Measurements from ENCODE around the gene TRIP13.

TRIP13 gene

GRCh38 chr5:862367-863243 lies 30.1 kb upstream of the TRIP13 start:
- no peaks in the 10 kb centered on the region for H3K9me3 Mint-ChIP-seq
- H3K27ac Mint-ChIP-seq = no peak overlapping the region
- ATAC-seq (no peak), DNase-seq (ENCODE audit: low spot score in 2 of 2) (no peak)
- H3K36me3 Mint-ChIP-seq = peaks cover 59% of the 10 kb centered on the region
- no peak overlapping the region for H3K4me3 Mint-ChIP-seq
- H3K4me1 Mint-ChIP-seq = peaks cover 9% of the 10 kb centered on the region

GRCh38 chr5:863244-863805 lies 29.4 kb upstream of the TRIP13 start:
- no peaks in the 10 kb centered on the region for H3K9me3 Mint-ChIP-seq
- H3K27ac Mint-ChIP-seq = no peak overlapping the region
- DNase-seq (ENCODE audit: low spot score in 2 of 2) (no peak), ATAC-seq (no peak)
- H3K4me1 Mint-ChIP-seq = peaks cover 6% of the 10 kb centered on the region
- H3K4me3 Mint-ChIP-seq = no peak overlapping the region
- H3K36me3 Mint-ChIP-seq = peaks cover 64% of the 10 kb centered on the region

GRCh38 chr5:864492-865167 lies 28.1 kb upstream of the TRIP13 start:
- Mint-ChIP-seq H3K4me3 (no peak overlapping the region), H3K27ac (no peak overlapping the region), H3K9me3 (no peaks in the 10 kb centered on the region), H3K36me3 (peaks cover 75% of the 10 kb centered on the region), H3K4me1 (no peaks in the 10 kb centered on the region)
- DNase-seq (ENCODE audit: low spot score in 2 of 2) (no peak), ATAC-seq (no peak)

GRCh38 chr5:865168-865521 lies 27.5 kb upstream of the TRIP13 start:
- peaks cover 81% of the 10 kb centered on the region for H3K36me3 Mint-ChIP-seq
- H3K9me3 Mint-ChIP-seq = no peaks in the 10 kb centered on the region
- no peak for ATAC-seq
- H3K27ac Mint-ChIP-seq = no peak overlapping the region
- H3K4me1 Mint-ChIP-seq = no peaks in the 10 kb centered on the region
- DNase-seq (ENCODE audit: low spot score in 2 of 2) = no peak
- H3K4me3 Mint-ChIP-seq = no peak overlapping the region

- Mint-ChIP-seq H3K9me3 (no peaks in the 10 kb centered on the region), H3K4me3 (no peak overlapping the region), H3K36me3 (peaks cover 81% of the 10 kb centered on the region), H3K4me1 (no peaks in the 10 kb centered on the region), H3K27ac (no peak overlapping the region)
- DNase-seq (ENCODE audit: low spot score in 2 of 2) (no peak), ATAC-seq (no peak)
Observed at GRCh38 chr5:865771-866170, 26.9 kb upstream of the TRIP13 start.

- Mint-ChIP-seq H3K27ac (no peak overlapping the region), H3K4me3 (no peak overlapping the region), H3K36me3 (peaks cover 94% of the 10 kb centered on the region), H3K4me1 (no peaks in the 10 kb centered on the region), H3K9me3 (no peaks in the 10 kb centered on the region)
- DNase-seq (ENCODE audit: low spot score in 2 of 2) (no peak), ATAC-seq (no peak)
Observed at GRCh38 chr5:867300-867870, 25.3 kb upstream of the TRIP13 start.

- no peak for ATAC-seq
- H3K4me3 Mint-ChIP-seq = no peak overlapping the region
- H3K27ac Mint-ChIP-seq = no peak overlapping the region
- H3K4me1 Mint-ChIP-seq = no peaks in the 10 kb centered on the region
- DNase-seq (ENCODE audit: low spot score in 2 of 2) = no peak
- peaks cover 99% of the 10 kb centered on the region for H3K36me3 Mint-ChIP-seq
- no peaks in the 10 kb centered on the region for H3K9me3 Mint-ChIP-seq
Observed at GRCh38 chr5:868428-869135, 24.1 kb upstream of the TRIP13 start.

GRCh38 chr5:870956-871355 lies 21.7 kb upstream of the TRIP13 start:
- no peak for ATAC-seq
- Mint-ChIP-seq H3K9me3 (no peaks in the 10 kb centered on the region), H3K4me3 (no peak overlapping the region), H3K36me3 (peaks cover 99% of the 10 kb centered on the region), H3K27ac (no peak overlapping the region), H3K4me1 (peaks cover 6% of the 10 kb centered on the region)
- DNase-seq (ENCODE audit: low spot score in 2 of 2) = no peak

- Mint-ChIP-seq H3K36me3 (peaks cover 99% of the 10 kb centered on the region), H3K9me3 (no peaks in the 10 kb centered on the region), H3K4me1 (peaks cover 6% of the 10 kb centered on the region)
Observed at GRCh38 chr5:871596-872298, 20.9 kb upstream of the TRIP13 start.

GRCh38 chr5:872301-872700 lies 20.4 kb upstream of the TRIP13 start:
- ATAC-seq (no peak), DNase-seq (ENCODE audit: low spot score in 2 of 2) (no peak)
- H3K9me3 Mint-ChIP-seq = no peaks in the 10 kb centered on the region
- peaks cover 99% of the 10 kb centered on the region for H3K36me3 Mint-ChIP-seq
- H3K27ac Mint-ChIP-seq = no peak overlapping the region
- peaks cover 6% of the 10 kb centered on the region for H3K4me1 Mint-ChIP-seq
- H3K4me3 Mint-ChIP-seq = no peak overlapping the region

More at GRCh38 chr5:871596-872298, 20.9 kb upstream of the TRIP13 start:
- ATAC-seq = no peak
- H3K27ac Mint-ChIP-seq = no peak overlapping the region
- no peak for DNase-seq (ENCODE audit: low spot score in 2 of 2)
- H3K4me3 Mint-ChIP-seq = no peak overlapping the region

- peaks cover 99% of the 10 kb centered on the region for H3K36me3 Mint-ChIP-seq
- no peak overlapping the region for H3K27ac Mint-ChIP-seq
- ATAC-seq (no peak), DNase-seq (ENCODE audit: low spot score in 2 of 2) (no peak)
- H3K4me3 Mint-ChIP-seq = no peak overlapping the region
- H3K4me1 Mint-ChIP-seq = peaks cover 6% of the 10 kb centered on the region
- no peaks in the 10 kb centered on the region for H3K9me3 Mint-ChIP-seq
Observed at GRCh38 chr5:873328-873727, 19.4 kb upstream of the TRIP13 start.

- no peak for DNase-seq (ENCODE audit: low spot score in 2 of 2)
- no peaks in the 10 kb centered on the region for H3K9me3 Mint-ChIP-seq
- H3K27ac Mint-ChIP-seq = peak overlapping the region; percentile 44
- H3K4me1 Mint-ChIP-seq = peaks cover 6% of the 10 kb centered on the region
- H3K4me3 Mint-ChIP-seq = no peak overlapping the region
- peaks cover 80% of the 10 kb centered on the region for H3K36me3 Mint-ChIP-seq
- no peak for ATAC-seq
Observed at GRCh38 chr5:875931-876330, 16.8 kb upstream of the TRIP13 start.

GRCh38 chr5:876398-877365 lies 16.0 kb upstream of the TRIP13 start:
- Mint-ChIP-seq H3K9me3 (no peaks in the 10 kb centered on the region), H3K4me1 (peaks cover 12% of the 10 kb centered on the region), H3K27ac (no peak overlapping the region), H3K36me3 (peaks cover 80% of the 10 kb centered on the region), H3K4me3 (no peak overlapping the region)
- no peak for ATAC-seq
- no peak for DNase-seq (ENCODE audit: low spot score in 2 of 2)

- Mint-ChIP-seq H3K27ac (no peak overlapping the region), H3K4me3 (no peak overlapping the region), H3K9me3 (peaks cover 8% of the 10 kb centered on the region), H3K4me1 (peaks cover 27% of the 10 kb centered on the region), H3K36me3 (peaks cover 81% of the 10 kb centered on the region)
- ATAC-seq (peak; percentile 19), DNase-seq (ENCODE audit: low spot score in 2 of 2) (no peak)
Observed at GRCh38 chr5:878125-878524, 14.6 kb upstream of the TRIP13 start.

All from stimulated activated effector memory CD8-positive, alpha-beta T cell treated with anti-CD3 and anti-CD28 coated beads, Interleukin-12 subunit alpha, Interleukin-12 subunit beta, amount 100 ng/mL, for 72 hours (primary cell).